Brain microvascular endothelial cell (primary cell): ENCODE results near the gene ZNF763.
"Not testable (repeated sequence)": the region's sequence is repeated elsewhere in the genome, so short reads cannot be mapped to it uniquely, and the experiment has no call there.

ENCODE experiments used
- DNase-seq: peaks from one replicate; pipeline ENCODE4 v3.0.0-alpha.2; 2020
- H3K27ac ChIP-seq: fragments of 250-450 bp; sonication (Bioruptor Pico); 2 replicates; pipeline ENCODE4 v1.5.1; 2020; ENCODE audit warnings: mild to moderate bottlenecking, moderate library complexity
- H3K27me3 ChIP-seq: fragments of 250-450 bp; sonication (Bioruptor Pico); replicated peaks from 2 replicates; pipeline ENCODE4 v1.5.1; 2020; ENCODE audit warnings: mild to moderate bottlenecking
- H3K36me3 ChIP-seq: fragments of 250-450 bp; sonication (Bioruptor Pico); replicated peaks from 2 replicates; pipeline ENCODE4 v1.5.1; 2020; ENCODE audit warnings: mild to moderate bottlenecking
- H3K4me3 ChIP-seq: 2 replicates; pipeline ENCODE4 v1.5.1; 2011; ENCODE audit warnings: low read depth, mild to moderate bottlenecking, control low read depth, low read length, moderate library complexity
- CTCF ChIP-seq: IDR thresholded peaks from 2 replicates; pipeline ENCODE4 v1.5.1; 2011; ENCODE audit warnings: low read depth, mild to moderate bottlenecking, moderate library complexity, low read length, control low read depth, inconsistent platforms; ENCODE audit errors: missing control alignments
- in situ Hi-C: cut with HindIII; loops from 2 replicates; pipeline ENCODE4 v1.10.0; 2017; ENCODE audit warnings: low sequenced_read_pairs, low pct_ligation_motif_present

The ZNF763 gene

GRCh38 chr19:11964858-11965645 is at the start of gene ZNF763:
Gene ZNF763 (plus strand): TSS chr19:11965040. CDS start chr19:11965209, 169 bp downstream.
- Histone ChIP-seq H3K36me3 (no peaks in the 10 kb centered on the region), H3K27ac (no peak within 1 kb of the TSS), H3K4me3 (peak within 1 kb of the TSS; percentile 65), H3K27me3 (no peaks in the 10 kb centered on the region)
- DNase-seq, result peak; percentile 67
- TF ChIP-seq CTCF, result no peak
- in situ Hi-C loops, result no loop called here

- in situ Hi-C loops, result no loop called here
- H3K27ac ChIP-seq, result no peak overlapping the region
- H3K4me3 ChIP-seq, result no peak overlapping the region
- TF ChIP-seq CTCF, result no peak
- H3K27me3 ChIP-seq, result no peaks in the 10 kb centered on the region
- H3K36me3 ChIP-seq, result no peaks in the 10 kb centered on the region
- DNase-seq, result no peak
Observed at GRCh38 chr19:11921852-11922495, 42.9 kb upstream of the ZNF763 start.

- peak within 1 kb of the TSS; percentile 87 for H3K4me3 ChIP-seq
- H3K36me3 ChIP-seq, result no peaks in the 10 kb centered on the region
- no peak for TF ChIP-seq CTCF
- peak; percentile 94 for DNase-seq
- peak within 1 kb of the TSS; percentile 58 for H3K27ac ChIP-seq
- no peaks in the 10 kb centered on the region for H3K27me3 ChIP-seq
- in situ Hi-C loops, result no loop called here
Observed at GRCh38 chr19:11924886-11925650, 39.8 kb upstream of the ZNF763 start, which contains the start of gene ZNF700. Gene ZNF700 (plus strand): TSS chr19:11925107. CDS start chr19:11925211, 104 bp downstream.

GRCh38 chr19:11925651-11926187 is 39.1 kb upstream of the ZNF763 start:
- DNase-seq, H3K36me3 ChIP-seq, H3K27me3 ChIP-seq, in situ Hi-C loops: not testable (repeated sequence)
- Histone ChIP-seq H3K4me3 (peak overlapping the region; percentile 87), H3K27ac (peak overlapping the region; percentile 58)

- H3K36me3 ChIP-seq, result no peaks in the 10 kb centered on the region
- H3K4me3 ChIP-seq, result no peak overlapping the region
- in situ Hi-C loops, result no loop called here
- TF ChIP-seq CTCF, result no peak
- H3K27me3 ChIP-seq, result no peaks in the 10 kb centered on the region
- H3K27ac ChIP-seq, result no peak overlapping the region
- no peak for DNase-seq
Observed at GRCh38 chr19:11927227-11927626, 37.6 kb upstream of the ZNF763 start.
